ENCODE data around the gene DNAI4. TPM values are rescaled to one million over a fixed set of nuclear protein-coding genes. Genes with fewer than 3 reads are reported as not detected.

DNAI4 gene
- total and polyA plus RNA-seq, 9 of the 15 experiments (the other 6 are each of a cell fraction or from before 2014, with no cell fraction given): 0.57 to 4.8 (median 2.6) TPM; not detected in 1

GRCh38 chr1:66924756-66925557, at the start of gene DNAI4, which contains the start of gene MIER1 (continued):
- TF ChIP-seq REST (IDR thresholded peaks at IDR 0.05; ENCODE audit: borderline replicate concordance) (no peak; the same call in 1 of the 2 replicates), REST (CRISPR knock-in tag; IDR thresholded peaks at IDR 0.05; ENCODE audit: low read depth) (0 out of 2 replicates have a peak, but pooled peaks have one; percentile 16), TFAP4 (CRISPR knock-in tag; IDR thresholded peaks at IDR 0.05; ENCODE audit: borderline replicate concordance) (peak; percentile 72), PHF20 (IDR thresholded peaks at IDR 0.05; ENCODE audit: partially characterized antibody) (peak; percentile 74), ZNF263 (CRISPR knock-in tag; IDR thresholded peaks at IDR 0.05; ENCODE audit: borderline replicate concordance) (peak; percentile 45; the same call in 1 of the 2 replicates), POU5F1 (IDR thresholded peaks at IDR 0.05; ENCODE audit: borderline replicate concordance, low read depth, low read length, partially characterized antibody) (peak; percentile 13), VEZF1 (CRISPR knock-in tag; IDR thresholded peaks at IDR 0.05) (peak; percentile 88), CCAR2 (IDR thresholded peaks at IDR 0.05; ENCODE audit: low read depth, low read length) (no peak), ATF7 (IDR thresholded peaks at IDR 0.05) (peak; percentile 73), NFXL1 (CRISPR knock-in tag; IDR thresholded peaks at IDR 0.05) (no peak), ELF1 (tag; IDR thresholded peaks at IDR 0.05) (peak; percentile 95), FOXJ2 (tag; IDR thresholded peaks at IDR 0.05) (peak; percentile 97), DPF2 (IDR thresholded peaks at IDR 0.05) (peak; percentile 56; the same call in 1 of the 2 replicates), ASH1L (IDR thresholded peaks at IDR 0.05; ENCODE audit: borderline replicate concordance, low read depth, partially characterized antibody) (peak; percentile 6), CXXC5 (CRISPR knock-in tag; IDR thresholded peaks at IDR 0.05) (peak; percentile 78), FOS (IDR thresholded peaks at IDR 0.05; ENCODE audit: extremely low read depth, insufficient read length) (peak; percentile 40)
